Activated CD8-positive, alpha-beta T cell treated with anti-CD3 and anti-CD28 coated beads for 36 hours (primary cell): ENCODE data around the gene SNCG. TPM values are rescaled to one million over a fixed set of nuclear protein-coding genes. Genes with fewer than 3 reads are reported as not detected.

Experiments
- ATAC-seq: fragments of 200-7000 bp; cut with Tn5 transposase; one replicate; pipeline ENCODE4 v1.10.0; 2021; ENCODE audit warnings: mild to moderate bottlenecking, moderate library complexity
- CTCF ChIA-PET: fragments of 350-600 bp; sonication (Branson Sonifier 250); formaldehyde crosslinking; loops from one replicate; lab custom pipeline; 2021; ENCODE audit warnings: antibody characterized with exemption; lab: Charles Lee
- POLR2A ChIA-PET: fragments of 350-600 bp; sonication (Branson Sonifier 250); formaldehyde crosslinking; loops from one replicate; lab custom pipeline; 2021; ENCODE audit warnings: antibody characterized with exemption; lab: Charles Lee
- DNase-seq: peaks from one replicate; pipeline ENCODE4 v3.0.0-alpha.2; 2020
- H3K27ac Mint-ChIP-seq: one replicate; pipeline ENCODE4 v1.8.0; 2021; ENCODE audit warnings: mild to moderate bottlenecking, mixed read lengths
- H3K27me3 Mint-ChIP-seq: one replicate; pipeline ENCODE4 v1.8.0; 2021; ENCODE audit warnings: mixed read lengths
- H3K36me3 Mint-ChIP-seq: one replicate; pipeline ENCODE4 v1.8.0; 2021; ENCODE audit warnings: low read depth, mixed read lengths
- H3K4me1 Mint-ChIP-seq: one replicate; pipeline ENCODE4 v1.8.0; 2021; ENCODE audit warnings: low read depth, mixed read lengths
- H3K4me3 Mint-ChIP-seq: one replicate; pipeline ENCODE4 v1.8.0; 2021; ENCODE audit warnings: mild to moderate bottlenecking, moderate library complexity, mixed read lengths
- H3K9me3 Mint-ChIP-seq: one replicate; pipeline ENCODE4 v1.8.0; 2021; ENCODE audit warnings: mixed read lengths
- CTCF ChIP-seq: fragments of 200-600 bp; IDR thresholded peaks from one replicate; pipeline ENCODE4 v1.8.0; 2022; ENCODE audit warnings: antibody characterized with exemption, mild to moderate bottlenecking
- intact Hi-C: fragments of 100-400 bp; cut with micrococcal nuclease; formaldehyde crosslinking; loops from one replicate; pipeline ENCODE4 v1.10.0; 2022
- total RNA-seq, 2 experiments: library from RNA; stranded (reverse); gene quantifications; one replicate each; pipeline ENCODE4 v1.2.3, GENCODE V29; 2021

SNCG gene
- total RNA-seq, 2 experiments from 2014 or later, result not detected

- Mint-ChIP-seq H3K9me3 (no peaks in the 10 kb centered on the region), H3K36me3 (no peaks in the 10 kb centered on the region), H3K4me1 (peaks cover 11% of the 10 kb centered on the region), H3K4me3 (no peak overlapping the region), H3K27me3 (no peaks in the 10 kb centered on the region), H3K27ac (no peak overlapping the region)
- ChIA-PET CTCF (interaction anchor here (1.2 to 6.0 kb wide), 3 partner anchors 21 to 92 kb away, joined by 3 to 30 read pairs (median 3); no protein-coding TSS in a partner anchor), POLR2A (no interaction called here)
- intact Hi-C loops, result no loop called here
- no peak for TF ChIP-seq CTCF
- no peak for ATAC-seq
- no peak for DNase-seq
Measured at GRCh38 chr10:86961481-86962091, 3.2 kb downstream of the SNCG start.

GRCh38 chr10:86962136-86962980 is 4.0 kb downstream of the SNCG start:
- Mint-ChIP-seq H3K9me3 (no peaks in the 10 kb centered on the region), H3K36me3 (no peaks in the 10 kb centered on the region), H3K4me1 (peaks cover 17% of the 10 kb centered on the region), H3K27ac (no peak overlapping the region), H3K4me3 (no peak overlapping the region), H3K27me3 (no peaks in the 10 kb centered on the region)
- intact Hi-C loops, result no loop called here
- ChIA-PET POLR2A (interaction anchor here (1.1 kb wide), 1 partner anchor 9 kb away, joined by 4 read pairs; no protein-coding TSS in a partner anchor), CTCF (no interaction called here)
- ATAC-seq (no peak), DNase-seq (no peak)
- no peak for TF ChIP-seq CTCF

GRCh38 chr10:86962981-86963310 is 4.5 kb downstream of the SNCG start:
- H3K27ac Mint-ChIP-seq, result no peak overlapping the region
- H3K36me3 Mint-ChIP-seq, result no peaks in the 10 kb centered on the region
- no peak for ATAC-seq
- no peaks in the 10 kb centered on the region for H3K9me3 Mint-ChIP-seq
- H3K27me3 Mint-ChIP-seq, result no peaks in the 10 kb centered on the region
- H3K4me1 Mint-ChIP-seq, result peaks cover 17% of the 10 kb centered on the region
- intact Hi-C loops, result no loop called here
- POLR2A ChIA-PET, result interaction anchor here (1.1 kb wide), 1 partner anchor 8 kb away, joined by 4 read pairs; no protein-coding TSS in a partner anchor
- H3K4me3 Mint-ChIP-seq, result no peak overlapping the region
- TF ChIP-seq CTCF, result no peak
- CTCF ChIA-PET, result no interaction called here
- no peak for DNase-seq

- CTCF ChIA-PET, result no interaction called here
- Mint-ChIP-seq H3K27ac (no peak overlapping the region), H3K27me3 (no peaks in the 10 kb centered on the region), H3K36me3 (no peaks in the 10 kb centered on the region), H3K4me3 (no peak overlapping the region), H3K4me1 (peaks cover 17% of the 10 kb centered on the region), H3K9me3 (no peaks in the 10 kb centered on the region)
- POLR2A ChIA-PET, result no interaction called here
- intact Hi-C loops, result no loop called here
- no peak for TF ChIP-seq CTCF
- ATAC-seq, result no peak
- no peak for DNase-seq
Measured at GRCh38 chr10:86963341-86963919, 5.0 kb downstream of the SNCG start.
